Measurements from ENCODE around the gene FOXL1.

The FOXL1 gene

GRCh38 chr16:86572606-86573005, 5.7 kb upstream of the FOXL1 start:
- no peak overlapping the region for H3K23ac ChIP-seq (ENCODE audit: low read length)
- H2BK15ac ChIP-seq (replicated peaks; ENCODE audit: low read depth): no peak overlapping the region
- no CpG with 5 or more reads among the region's 8 CpGs for WGBS (ENCODE audit: extremely low coverage, insufficient coverage, low lambda C conversion rate)
- no peak overlapping the region for H2AK5ac ChIP-seq (ENCODE audit: low read length)
- H3K4me2 ChIP-seq (ENCODE audit: low read length): no peak overlapping the region
- H3K36me3 ChIP-seq (ENCODE audit: control insufficient read depth, insufficient read depth, low read length): no peaks in the 10 kb centered on the region
- H2BK5ac ChIP-seq (ENCODE audit: low read length): no peak overlapping the region
- H3K4ac ChIP-seq (ENCODE audit: low read depth, low read length): peak overlapping the region; percentile 17
- H3K18ac ChIP-seq (ENCODE audit: low read length): no peak overlapping the region
- no peaks in the 10 kb centered on the region for H3K79me1 ChIP-seq (ENCODE audit: low read length)
- H3K9ac ChIP-seq (ENCODE audit: low read length): no peak overlapping the region
- peak; percentile 27 for DNase-seq
- no peaks in the 10 kb centered on the region for H3K79me2 ChIP-seq (ENCODE audit: control insufficient read depth, insufficient read depth, low read length)
- H3K56ac ChIP-seq (ENCODE audit: low read length): no peak overlapping the region
- H3K4me1 ChIP-seq (ENCODE audit: control insufficient read depth, low read depth, low read length): peaks cover 17% of the 10 kb centered on the region
- H3K27ac ChIP-seq (ENCODE audit: low read depth, low read length): no peak overlapping the region
- no peak overlapping the region for H4K5ac ChIP-seq (ENCODE audit: low read length)
- no peak overlapping the region for H3K4me3 ChIP-seq (ENCODE audit: low read length)
- H4K8ac ChIP-seq (ENCODE audit: low read depth, low read length): no peak overlapping the region
- H3K27me3 ChIP-seq (ENCODE audit: insufficient read depth, low read length, poor library complexity): peaks cover 79% of the 10 kb centered on the region
- no peak overlapping the region for H2BK120ac ChIP-seq (ENCODE audit: low read depth, low read length)

- Histone ChIP-seq H4K5ac (ENCODE audit: low read length) (no peak overlapping the region), H3K4me2 (ENCODE audit: low read length) (no peak overlapping the region), H3K4me1 (ENCODE audit: control insufficient read depth, low read depth, low read length) (peaks cover 17% of the 10 kb centered on the region), H3K18ac (ENCODE audit: low read length) (no peak overlapping the region), H2AK5ac (ENCODE audit: low read length) (no peak overlapping the region), H2BK15ac (replicated peaks; ENCODE audit: low read depth) (no peak overlapping the region), H3K79me2 (ENCODE audit: control insufficient read depth, insufficient read depth, low read length) (no peaks in the 10 kb centered on the region), H3K27me3 (ENCODE audit: insufficient read depth, low read length, poor library complexity) (peaks cover 79% of the 10 kb centered on the region), H3K23ac (ENCODE audit: low read length) (no peak overlapping the region), H3K9ac (ENCODE audit: low read length) (no peak overlapping the region), H3K79me1 (ENCODE audit: low read length) (no peaks in the 10 kb centered on the region), H2BK120ac (ENCODE audit: low read depth, low read length) (no peak overlapping the region), H3K4ac (ENCODE audit: low read depth, low read length) (no peak overlapping the region), H3K27ac (ENCODE audit: low read depth, low read length) (no peak overlapping the region), H2BK5ac (ENCODE audit: low read length) (no peak overlapping the region), H3K56ac (ENCODE audit: low read length) (no peak overlapping the region), H3K36me3 (ENCODE audit: control insufficient read depth, insufficient read depth, low read length) (no peaks in the 10 kb centered on the region), H3K4me3 (ENCODE audit: low read length) (no peak overlapping the region), H4K8ac (ENCODE audit: low read depth, low read length) (no peak overlapping the region)
- DNase-seq: peak; percentile 92
- WGBS (ENCODE audit: extremely low coverage, insufficient coverage, low lambda C conversion rate): no CpG with 5 or more reads among the region's 8 CpGs
Measured at GRCh38 chr16:86573215-86573614, 5.1 kb upstream of the FOXL1 start.

GRCh38 chr16:86573646-86574508, 4.5 kb upstream of the FOXL1 start:
- no peak overlapping the region for H2BK5ac ChIP-seq (ENCODE audit: low read length)
- H2BK120ac ChIP-seq (ENCODE audit: low read depth, low read length): no peak overlapping the region
- H3K27me3 ChIP-seq (ENCODE audit: insufficient read depth, low read length, poor library complexity): peaks cover 79% of the 10 kb centered on the region
- peaks cover 17% of the 10 kb centered on the region for H3K4me1 ChIP-seq (ENCODE audit: control insufficient read depth, low read depth, low read length)
- H3K79me1 ChIP-seq (ENCODE audit: low read length): no peaks in the 10 kb centered on the region
- no peak overlapping the region for H3K9ac ChIP-seq (ENCODE audit: low read length)
- no peaks in the 10 kb centered on the region for H3K36me3 ChIP-seq (ENCODE audit: control insufficient read depth, insufficient read depth, low read length)
- no peak overlapping the region for H3K4ac ChIP-seq (ENCODE audit: low read depth, low read length)
- H3K4me3 ChIP-seq (ENCODE audit: low read length): no peak overlapping the region
- no peak overlapping the region for H2BK15ac ChIP-seq (replicated peaks; ENCODE audit: low read depth)
- peak overlapping the region; percentile 67 for H3K23ac ChIP-seq (ENCODE audit: low read length)
- H3K56ac ChIP-seq (ENCODE audit: low read length): no peak overlapping the region
- no CpG with 5 or more reads among the region's 13 CpGs for WGBS (ENCODE audit: extremely low coverage, insufficient coverage, low lambda C conversion rate)
- no peak overlapping the region for H3K18ac ChIP-seq (ENCODE audit: low read length)
- no peaks in the 10 kb centered on the region for H3K79me2 ChIP-seq (ENCODE audit: control insufficient read depth, insufficient read depth, low read length)
- H2AK5ac ChIP-seq (ENCODE audit: low read length): no peak overlapping the region
- DNase-seq: peak; percentile 10
- H4K8ac ChIP-seq (ENCODE audit: low read depth, low read length): no peak overlapping the region
- no peak overlapping the region for H4K5ac ChIP-seq (ENCODE audit: low read length)
- no peak overlapping the region for H3K4me2 ChIP-seq (ENCODE audit: low read length)
- H3K27ac ChIP-seq (ENCODE audit: low read depth, low read length): no peak overlapping the region

- Histone ChIP-seq H2AK5ac (ENCODE audit: low read length) (no peak overlapping the region), H2BK15ac (replicated peaks; ENCODE audit: low read depth) (no peak overlapping the region), H3K79me1 (ENCODE audit: low read length) (no peaks in the 10 kb centered on the region), H3K18ac (ENCODE audit: low read length) (no peak overlapping the region), H3K23ac (ENCODE audit: low read length) (no peak overlapping the region), H3K4me1 (ENCODE audit: control insufficient read depth, low read depth, low read length) (peaks cover 17% of the 10 kb centered on the region), H3K4ac (ENCODE audit: low read depth, low read length) (no peak overlapping the region), H3K36me3 (ENCODE audit: control insufficient read depth, insufficient read depth, low read length) (no peaks in the 10 kb centered on the region), H3K27me3 (ENCODE audit: insufficient read depth, low read length, poor library complexity) (peaks cover 81% of the 10 kb centered on the region), H3K56ac (ENCODE audit: low read length) (no peak overlapping the region), H4K5ac (ENCODE audit: low read length) (no peak overlapping the region), H3K4me3 (ENCODE audit: low read length) (no peak overlapping the region), H3K4me2 (ENCODE audit: low read length) (no peak overlapping the region), H4K8ac (ENCODE audit: low read depth, low read length) (no peak overlapping the region), H3K9ac (ENCODE audit: low read length) (no peak overlapping the region), H2BK120ac (ENCODE audit: low read depth, low read length) (no peak overlapping the region), H2BK5ac (ENCODE audit: low read length) (no peak overlapping the region), H3K79me2 (ENCODE audit: control insufficient read depth, insufficient read depth, low read length) (no peaks in the 10 kb centered on the region), H3K27ac (ENCODE audit: low read depth, low read length) (no peak overlapping the region)
- no CpG with 5 or more reads among the region's 4 CpGs for WGBS (ENCODE audit: extremely low coverage, insufficient coverage, low lambda C conversion rate)
- DNase-seq: no peak
Measured at GRCh38 chr16:86574646-86575045, 3.7 kb upstream of the FOXL1 start.

GRCh38 chr16:86575095-86575685, 3.2 kb upstream of the FOXL1 start:
- H3K27me3 ChIP-seq (ENCODE audit: insufficient read depth, low read length, poor library complexity): peaks cover 82% of the 10 kb centered on the region

More at GRCh38 chr16:86575095-86575685, 3.2 kb upstream of the FOXL1 start:
- H4K5ac ChIP-seq (ENCODE audit: low read length): no peak overlapping the region
- H3K9ac ChIP-seq (ENCODE audit: low read length): peak overlapping the region; percentile 35
- H3K79me1 ChIP-seq (ENCODE audit: low read length): no peaks in the 10 kb centered on the region
- H2AK5ac ChIP-seq (ENCODE audit: low read length): no peak overlapping the region
- WGBS (ENCODE audit: extremely low coverage, insufficient coverage, low lambda C conversion rate): no CpG with 5 or more reads among the region's 17 CpGs
- H3K18ac ChIP-seq (ENCODE audit: low read length): no peak overlapping the region
- peak; percentile 46 for DNase-seq
- no peak overlapping the region for H3K4me3 ChIP-seq (ENCODE audit: low read length)
- no peaks in the 10 kb centered on the region for H3K36me3 ChIP-seq (ENCODE audit: control insufficient read depth, insufficient read depth, low read length)
- peaks cover 17% of the 10 kb centered on the region for H3K4me1 ChIP-seq (ENCODE audit: control insufficient read depth, low read depth, low read length)
- H3K4me2 ChIP-seq (ENCODE audit: low read length): peak overlapping the region; percentile 35
- no peak overlapping the region for H3K27ac ChIP-seq (ENCODE audit: low read depth, low read length)
- no peak overlapping the region for H2BK15ac ChIP-seq (replicated peaks; ENCODE audit: low read depth)
- H2BK5ac ChIP-seq (ENCODE audit: low read length): no peak overlapping the region
- H3K4ac ChIP-seq (ENCODE audit: low read depth, low read length): no peak overlapping the region
- peak overlapping the region; percentile 50 for H3K56ac ChIP-seq (ENCODE audit: low read length)
- H3K79me2 ChIP-seq (ENCODE audit: control insufficient read depth, insufficient read depth, low read length): no peaks in the 10 kb centered on the region
- no peak overlapping the region for H2BK120ac ChIP-seq (ENCODE audit: low read depth, low read length)
- H3K23ac ChIP-seq (ENCODE audit: low read length): no peak overlapping the region
- no peak overlapping the region for H4K8ac ChIP-seq (ENCODE audit: low read depth, low read length)

Measured in mesendoderm (in vitro differentiated cells).